AG04450 (cell line): ENCODE results near the gene DYNLT2. TPM values are rescaled to one million over a fixed set of nuclear protein-coding genes. Genes with fewer than 3 reads are reported as not detected.

Source experiments
- CTCF ChIA-PET: fragments of 300-600, 350-600 bp; formaldehyde crosslinking; extraction: SDS; loops from one replicate; lab custom pipeline; 2022; ENCODE audit warnings: antibody characterized with exemption, inconsistent platforms; lab: Charles Lee
- POLR2A ChIA-PET: fragments of 350-600 bp; formaldehyde crosslinking; extraction: SDS; loops from one replicate; lab custom pipeline; 2021; ENCODE audit warnings: antibody characterized with exemption, inconsistent platforms; lab: Yijun Ruan, JAX
- DNase-seq: peaks from one replicate; pipeline ENCODE4 v3.0.0-alpha.2; 2011; ENCODE audit warnings: low read depth, low spot score
- H3K27ac ChIP-seq: one replicate; pipeline ENCODE4 v1.5.1; 2012; ENCODE audit warnings: low read depth, low read length, control low read depth
- H3K27me3 ChIP-seq: one replicate; pipeline ENCODE4 v1.6.0; 2012; ENCODE audit warnings: low read length; ENCODE audit not compliant: control insufficient read depth, insufficient read depth
- H3K4me3 ChIP-seq: 2 replicates; pipeline ENCODE4 v1.5.1; 2011; ENCODE audit warnings: mild to moderate bottlenecking, low read depth, low read length, control low read depth
- H3K9me3 ChIP-seq: 2 replicates; pipeline ENCODE4 v1.5.1; 2012; ENCODE audit warnings: low read length; ENCODE audit not compliant: control insufficient read depth, insufficient read depth
- CTCF ChIP-seq: IDR thresholded peaks from 2 replicates; pipeline ENCODE4 v1.5.1; 2011; ENCODE audit warnings: low read depth, low read length, control low read depth, inconsistent platforms
- polyA plus RNA-seq: library from polyadenylated mRNA; depleted of rRNA; stranded (reverse); fragments of >200 nt; gene quantifications from 2 replicates; pipeline ENCODE4 v1.2.3, GENCODE V29; 2011

The DYNLT2 gene
- polyA plus RNA-seq, 1 experiment = 0.64 TPM

GRCh38 chr6:169784821-169785340 lies 33.5 kb upstream of the DYNLT2 start:
- DNase-seq = no peak
- no peaks in the 10 kb centered on the region for H3K27me3 ChIP-seq
- CTCF ChIA-PET = no interaction called here
- H3K27ac ChIP-seq = no peak overlapping the region
- no peak for TF ChIP-seq CTCF
- H3K9me3 ChIP-seq = peaks cover 4% of the 10 kb centered on the region
- POLR2A ChIA-PET = interaction anchor here (1.0 kb wide), 1 partner anchor 22 kb away, joined by 4 read pairs; no protein-coding TSS in a partner anchor
- H3K4me3 ChIP-seq = no peak overlapping the region

- Histone ChIP-seq H3K4me3 (no peak overlapping the region), H3K9me3 (peaks cover 4% of the 10 kb centered on the region), H3K27me3 (no peaks in the 10 kb centered on the region), H3K27ac (no peak overlapping the region)
- CTCF ChIA-PET = interaction anchor here (1.3 kb wide), 1 partner anchor 800 kb away, joined by 3 read pairs; no protein-coding TSS in a partner anchor
- no peak for TF ChIP-seq CTCF
- POLR2A ChIA-PET = interaction anchor here (1.0 kb wide), 1 partner anchor 21 kb away, joined by 4 read pairs; no protein-coding TSS in a partner anchor
- no peak for DNase-seq
Measured at GRCh38 chr6:169783971-169784820, 32.8 kb upstream of the DYNLT2 start.

GRCh38 chr6:169783401-169783800 lies 32.0 kb upstream of the DYNLT2 start:
- no peak for DNase-seq
- POLR2A ChIA-PET = no interaction called here
- peaks cover 6% of the 10 kb centered on the region for H3K9me3 ChIP-seq
- no peaks in the 10 kb centered on the region for H3K27me3 ChIP-seq
- no peak for TF ChIP-seq CTCF
- H3K4me3 ChIP-seq = no peak overlapping the region
- CTCF ChIA-PET = interaction anchor here (1.3 kb wide), 1 partner anchor 800 kb away, joined by 3 read pairs; no protein-coding TSS in a partner anchor
- H3K27ac ChIP-seq = no peak overlapping the region

- CTCF ChIA-PET = interaction anchor here (1.3 kb wide), 1 partner anchor 801 kb away, joined by 3 read pairs; no protein-coding TSS in a partner anchor
Measured at GRCh38 chr6:169782966-169783365, 31.6 kb upstream of the DYNLT2 start.

More at GRCh38 chr6:169782966-169783365, 31.6 kb upstream of the DYNLT2 start:
- Histone ChIP-seq H3K4me3 (no peak overlapping the region), H3K27me3 (no peaks in the 10 kb centered on the region), H3K27ac (no peak overlapping the region), H3K9me3 (peaks cover 6% of the 10 kb centered on the region)
- POLR2A ChIA-PET = no interaction called here
- no peak for TF ChIP-seq CTCF
- no peak for DNase-seq
